ENCODE results near the gene TBX4.
"Not testable (repeated sequence)": the region's sequence is repeated elsewhere in the genome, so short reads cannot be mapped to it uniquely, and the experiment has no call there.

TBX4 gene

DNA sequence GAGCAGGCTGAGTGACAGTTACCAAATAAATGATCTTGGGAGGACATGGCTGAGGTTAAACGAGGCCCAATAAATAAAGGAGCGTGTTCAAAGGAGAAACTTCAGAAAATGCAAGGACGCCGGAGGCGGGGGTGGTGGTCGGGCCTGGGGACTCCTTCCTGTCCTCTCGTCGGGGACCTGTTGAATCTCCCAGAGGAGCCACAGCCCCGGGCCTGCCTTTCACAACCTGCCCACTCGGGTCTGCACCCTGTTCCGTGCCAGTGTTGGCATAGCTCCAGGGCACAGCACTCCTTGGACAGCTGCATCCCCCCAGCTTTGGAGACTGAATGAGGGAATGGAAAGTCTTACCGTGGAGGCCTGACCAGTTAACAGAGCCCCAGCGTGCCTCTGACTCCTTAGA lies 8.1 kb upstream of the TBX4 start:
- Histone ChIP-seq H3K4me3 (ENCODE audit: severe bottlenecking) (no peak overlapping the region), H3K27me3 (ENCODE audit: insufficient read depth, poor library complexity, severe bottlenecking) (no peaks in the 10 kb centered on the region)
- no peak for ATAC-seq (ENCODE audit: low read depth)

GRCh38 chr17:61444831-61445230 lies 7.4 kb upstream of the TBX4 start:
- no peak for TF ChIP-seq CTCF (IDR thresholded peaks at IDR 0.05; ENCODE audit: poor library complexity, severe bottlenecking)
- peak; percentile 64 for ATAC-seq (ENCODE audit: low read depth)

More for the DNA sequence above, 8.1 kb upstream of the TBX4 start:
- no peaks in the 10 kb centered on the region for H3K9me3 ChIP-seq (ENCODE audit: severe bottlenecking)
- DNase-seq (ENCODE audit: low spot score) = no peak
- no peak overlapping the region for H3K27ac ChIP-seq (ENCODE audit: poor library complexity, severe bottlenecking)
- H3K36me3 ChIP-seq (ENCODE audit: low read depth) = no peaks in the 10 kb centered on the region
- no peak for TF ChIP-seq CTCF (IDR thresholded peaks at IDR 0.05; ENCODE audit: poor library complexity, severe bottlenecking)
- no peaks in the 10 kb centered on the region for H3K4me1 ChIP-seq (ENCODE audit: insufficient read depth, poor library complexity, severe bottlenecking)

GRCh38 chr17:61447358-61447757 lies 4.9 kb upstream of the TBX4 start:
- DNase-seq (ENCODE audit: low spot score) (no peak), ATAC-seq (ENCODE audit: low read depth) (no peak)
- Histone ChIP-seq H3K9me3 (ENCODE audit: severe bottlenecking) (no peaks in the 10 kb centered on the region), H3K27ac (ENCODE audit: poor library complexity, severe bottlenecking) (no peak overlapping the region), H3K27me3 (ENCODE audit: insufficient read depth, poor library complexity, severe bottlenecking) (peaks cover 2% of the 10 kb centered on the region), H3K4me1 (ENCODE audit: insufficient read depth, poor library complexity, severe bottlenecking) (no peaks in the 10 kb centered on the region), H3K4me3 (ENCODE audit: severe bottlenecking) (no peak overlapping the region), H3K36me3 (ENCODE audit: low read depth) (no peaks in the 10 kb centered on the region)
- no peak for TF ChIP-seq CTCF (IDR thresholded peaks at IDR 0.05; ENCODE audit: poor library complexity, severe bottlenecking)

More at GRCh38 chr17:61444831-61445230, 7.4 kb upstream of the TBX4 start:
- no peak for DNase-seq (ENCODE audit: low spot score)
- Histone ChIP-seq H3K4me1 (ENCODE audit: insufficient read depth, poor library complexity, severe bottlenecking) (no peaks in the 10 kb centered on the region), H3K9me3 (ENCODE audit: severe bottlenecking) (no peaks in the 10 kb centered on the region), H3K27me3 (ENCODE audit: insufficient read depth, poor library complexity, severe bottlenecking) (no peaks in the 10 kb centered on the region), H3K27ac (ENCODE audit: poor library complexity, severe bottlenecking) (no peak overlapping the region), H3K4me3 (ENCODE audit: severe bottlenecking) (no peak overlapping the region), H3K36me3 (ENCODE audit: low read depth) (no peaks in the 10 kb centered on the region)

DNA sequence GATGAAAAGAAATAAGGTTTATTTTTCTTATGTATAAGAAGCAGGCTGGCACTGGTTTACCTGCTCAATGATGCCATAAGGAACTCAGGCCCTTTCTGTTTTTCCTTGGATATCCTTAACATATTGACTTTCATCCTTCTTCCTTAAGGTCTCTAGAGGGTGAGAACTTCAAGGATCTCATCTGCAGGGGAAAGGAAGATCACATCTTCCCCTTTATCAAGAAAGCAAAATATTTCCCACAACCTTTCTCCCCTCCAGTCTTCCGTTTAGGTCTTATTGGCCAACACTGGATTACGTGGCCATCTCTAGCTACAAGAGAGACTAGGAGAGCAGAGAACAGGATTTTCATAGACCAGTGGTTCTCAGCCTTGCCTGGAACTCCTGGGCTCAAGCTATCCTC lies 4.2 kb upstream of the TBX4 start:
- DNase-seq (ENCODE audit: low spot score) = no peak
- no peak overlapping the region for H3K27ac ChIP-seq (ENCODE audit: poor library complexity, severe bottlenecking)

GRCh38 chr17:61449140-61449539 lies 3.1 kb upstream of the TBX4 start:
- ATAC-seq (ENCODE audit: low read depth); H3K27ac ChIP-seq (ENCODE audit: poor library complexity, severe bottlenecking): not testable (repeated sequence)
- peaks cover 11% of the 10 kb centered on the region for H3K27me3 ChIP-seq (ENCODE audit: insufficient read depth, poor library complexity, severe bottlenecking)

More for the DNA sequence above, 4.2 kb upstream of the TBX4 start:
- no peak overlapping the region for H3K4me3 ChIP-seq (ENCODE audit: severe bottlenecking)
- H3K27me3 ChIP-seq (ENCODE audit: insufficient read depth, poor library complexity, severe bottlenecking) = peaks cover 9% of the 10 kb centered on the region
- no peaks in the 10 kb centered on the region for H3K4me1 ChIP-seq (ENCODE audit: insufficient read depth, poor library complexity, severe bottlenecking)
- H3K9me3 ChIP-seq (ENCODE audit: severe bottlenecking) = no peaks in the 10 kb centered on the region
- no peaks in the 10 kb centered on the region for H3K36me3 ChIP-seq (ENCODE audit: low read depth)
- no peak for TF ChIP-seq CTCF (IDR thresholded peaks at IDR 0.05; ENCODE audit: poor library complexity, severe bottlenecking)
- no peak for ATAC-seq (ENCODE audit: low read depth)

More at GRCh38 chr17:61449140-61449539, 3.1 kb upstream of the TBX4 start:
- not testable (repeated sequence) for H3K4me1 ChIP-seq (ENCODE audit: insufficient read depth, poor library complexity, severe bottlenecking); H3K4me3 ChIP-seq (ENCODE audit: severe bottlenecking); H3K36me3 ChIP-seq (ENCODE audit: low read depth); H3K9me3 ChIP-seq (ENCODE audit: severe bottlenecking); DNase-seq (ENCODE audit: low spot score)

Measured in RWPE2 (cell line).